Chondrocyte (in vitro differentiated cells): ENCODE data around the gene ADAMTS10. TPM values are rescaled to one million over a fixed set of nuclear protein-coding genes. Genes with fewer than 3 reads are reported as not detected.

ENCODE experiments used
- DNase-seq: peaks from one replicate; pipeline ENCODE4 v3.0.0; 2021; ENCODE audit warnings: mixed read lengths, low spot score
- H3K27ac Mint-ChIP-seq: one replicate; pipeline ENCODE4 v1.8.0; 2021; ENCODE audit warnings: mild to moderate bottlenecking, moderate library complexity, mixed read lengths; ENCODE audit not compliant: unreplicated experiment
- H3K27me3 Mint-ChIP-seq: 2 replicates; pipeline ENCODE4 v1.8.0; 2021; ENCODE audit warnings: low read depth, mixed read lengths
- H3K36me3 Mint-ChIP-seq: 2 replicates; pipeline ENCODE4 v1.8.0; 2021; ENCODE audit warnings: low read depth, mixed read lengths
- H3K4me1 Mint-ChIP-seq: 2 replicates; pipeline ENCODE4 v1.8.0; 2021; ENCODE audit warnings: low read depth, mild to moderate bottlenecking, mixed read lengths
- H3K4me3 Mint-ChIP-seq: one replicate; pipeline ENCODE4 v1.8.0; 2021; ENCODE audit warnings: mild to moderate bottlenecking, moderate library complexity, mixed read lengths; ENCODE audit not compliant: unreplicated experiment
- H3K9me3 Mint-ChIP-seq: 2 replicates; pipeline ENCODE4 v1.8.0; 2021; ENCODE audit warnings: low read depth, mixed read lengths
- CTCF ChIP-seq: fragments of 200-600 bp; sonication (generic); IDR thresholded peaks from 2 replicates; pipeline ENCODE4 v1.5.0; 2021; ENCODE audit warnings: antibody characterized with exemption, mild to moderate bottlenecking, moderate library complexity
- total RNA-seq: library from RNA; stranded (reverse); gene quantifications from 3 replicates; pipeline ENCODE4 v1.2.1, GENCODE V29; 2021

Gene ADAMTS10
- total RNA-seq, 1 donor from 2014 or later, result 73.6 TPM

- Mint-ChIP-seq H3K36me3 (no peaks in the 10 kb centered on the region), H3K4me1 (peaks cover 30% of the 10 kb centered on the region), H3K9me3 (no peaks in the 10 kb centered on the region), H3K27me3 (no peaks in the 10 kb centered on the region), H3K4me3 (no peak overlapping the region), H3K27ac (no peak overlapping the region)
- no peak for TF ChIP-seq CTCF
- DNase-seq, result no peak
These were observed 3.9 kb upstream of the ADAMTS10 start for GRCh38 chr19:8614455-8614854.

- Mint-ChIP-seq H3K27me3 (no peaks in the 10 kb centered on the region), H3K4me3 (no peak overlapping the region), H3K9me3 (no peaks in the 10 kb centered on the region), H3K27ac (no peak overlapping the region), H3K4me1 (peaks cover 41% of the 10 kb centered on the region), H3K36me3 (no peaks in the 10 kb centered on the region)
- DNase-seq, result no peak
- no peak for TF ChIP-seq CTCF
These were observed 2.3 kb upstream of the ADAMTS10 start for GRCh38 chr19:8612807-8613171.

DNA sequence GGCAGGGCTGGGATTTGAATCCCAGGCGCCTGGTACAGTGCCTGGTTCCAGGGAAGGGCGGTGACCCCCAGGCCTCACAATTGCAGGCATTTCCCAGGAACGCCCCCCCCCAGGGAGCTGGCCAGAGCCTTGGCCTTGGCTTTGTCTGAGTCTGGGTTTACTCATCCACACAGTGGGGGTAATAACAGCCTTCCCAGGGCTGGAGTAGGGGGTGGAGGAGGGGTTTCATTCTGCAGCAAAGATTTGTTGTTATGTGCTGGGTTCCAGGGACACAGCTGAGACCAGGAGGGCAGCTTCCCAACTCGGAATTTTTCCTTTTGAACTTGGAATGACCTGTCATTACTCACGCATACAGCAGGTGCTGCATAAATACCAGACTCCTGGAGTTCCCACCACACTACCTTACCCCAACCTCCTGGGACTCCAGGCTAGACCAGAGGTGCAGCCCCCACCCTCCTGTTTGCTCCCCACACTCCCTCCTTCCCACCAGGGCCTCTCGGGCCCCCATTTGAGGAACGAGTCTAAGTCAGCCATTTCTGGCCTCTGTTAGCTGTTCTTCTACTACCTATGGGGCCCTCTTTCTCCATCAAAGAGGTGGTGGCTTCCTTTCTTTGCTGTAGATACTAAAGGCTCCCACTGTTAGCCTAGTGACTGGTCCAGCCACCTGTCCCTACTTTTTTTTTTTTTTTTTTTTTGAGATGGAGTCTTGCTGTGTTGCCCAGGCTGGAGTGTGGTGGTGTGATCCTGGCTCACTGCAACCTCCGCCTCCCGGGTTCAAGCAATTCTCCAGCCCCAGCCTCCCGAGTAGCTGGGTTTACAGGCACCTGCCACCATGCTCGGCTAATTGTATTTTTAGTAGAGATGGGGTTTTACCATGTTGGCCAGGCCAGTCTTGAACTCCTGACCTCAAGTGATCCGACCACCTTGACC, 1.6 kb upstream of the ADAMTS10 start:
- peaks cover 47% of the 10 kb centered on the region for H3K4me1 Mint-ChIP-seq
- no peak for DNase-seq
- no peaks in the 10 kb centered on the region for H3K9me3 Mint-ChIP-seq
- peak overlapping the region; percentile 46 for H3K27ac Mint-ChIP-seq
- TF ChIP-seq CTCF, result no peak
- H3K27me3 Mint-ChIP-seq, result no peaks in the 10 kb centered on the region
- peak overlapping the region; percentile 39 for H3K4me3 Mint-ChIP-seq
- H3K36me3 Mint-ChIP-seq, result no peaks in the 10 kb centered on the region

DNA sequence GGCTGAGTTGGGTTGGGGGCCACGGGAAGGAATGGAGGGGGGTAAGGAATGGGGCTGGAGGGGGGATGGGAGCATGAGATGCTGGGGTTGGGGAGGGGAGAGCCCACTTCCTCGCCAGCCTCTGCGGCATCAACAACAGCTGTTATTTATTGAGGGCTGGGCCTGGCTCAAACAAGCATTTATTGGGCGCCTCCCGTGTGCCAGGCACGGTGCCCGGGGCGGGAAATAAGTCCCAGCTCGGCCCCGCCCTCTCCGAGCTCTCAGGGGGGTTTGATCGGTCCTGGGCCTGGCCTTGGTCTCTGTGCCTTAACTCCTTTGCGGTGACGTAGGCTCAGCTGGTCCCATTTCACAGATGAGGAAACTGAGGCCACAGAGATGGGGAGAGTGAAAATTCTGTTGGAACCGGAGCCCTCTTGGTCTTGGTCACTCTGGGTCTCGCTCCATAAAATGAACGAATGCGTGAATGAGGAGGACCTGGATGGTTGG, 919 bp upstream of the ADAMTS10 start:
- peak overlapping the region; percentile 71 for H3K27ac Mint-ChIP-seq
- no peaks in the 10 kb centered on the region for H3K9me3 Mint-ChIP-seq
- no peak for TF ChIP-seq CTCF
- peaks cover 52% of the 10 kb centered on the region for H3K4me1 Mint-ChIP-seq
- H3K36me3 Mint-ChIP-seq, result peaks cover 1% of the 10 kb centered on the region
- DNase-seq, result no peak
- peak overlapping the region; percentile 39 for H3K4me3 Mint-ChIP-seq
- no peaks in the 10 kb centered on the region for H3K27me3 Mint-ChIP-seq

- DNase-seq, result no peak
- Mint-ChIP-seq H3K36me3 (peaks cover 1% of the 10 kb centered on the region), H3K4me3 (no peak overlapping the region), H3K27me3 (no peaks in the 10 kb centered on the region), H3K9me3 (no peaks in the 10 kb centered on the region), H3K4me1 (peaks cover 53% of the 10 kb centered on the region), H3K27ac (no peak overlapping the region)
- no peak for TF ChIP-seq CTCF
These were observed 403 bp upstream of the ADAMTS10 start for GRCh38 chr19:8610936-8611300.
